Esophagus muscularis mucosa (tissue), 4 donors: ENCODE data around the gene ADCY5. TPM values are rescaled to one million over a fixed set of nuclear protein-coding genes. Genes with fewer than 3 reads are reported as not detected.

Experiments used
- DNase-seq: peaks from one replicate; pipeline ENCODE4 v3.0.0-alpha.2; 2017; ENCODE audit errors: extremely low spot score
- H3K27ac ChIP-seq, 4 donors: fragments of 200-600 bp; sonication (generic); replicated peaks in 1 of 4; 1 replicate in 3 of 4; 2 replicates in 1 of 4; pipeline ENCODE4 v1.5.1; 2016 to 2019; ENCODE audit warnings: mild to moderate bottlenecking in 1 of 4
- H3K27me3 ChIP-seq, 4 donors: fragments of 200-600 bp; sonication (generic); one replicate each; pipeline versions ENCODE4 v1.5.1 to v1.6.0; 2016 to 2019
- H3K36me3 ChIP-seq, 4 donors: fragments of 200-600 bp; sonication (generic); one replicate each; pipeline ENCODE4 v1.5.1; 2016 to 2019
- H3K4me1 ChIP-seq, 4 donors: fragments of 200-600 bp; sonication (generic); one replicate each; pipeline ENCODE4 v1.5.1; 2016 to 2019
- H3K4me3 ChIP-seq, 4 donors: fragments of 200-600 bp; sonication (generic); 1 replicate in 2 of 4; 2 replicates in 2 of 4; pipeline ENCODE4 v1.5.1; 2016 to 2019; ENCODE audit warnings: mild to moderate bottlenecking in 4 of 4, moderate library complexity in 1 of 4
- H3K9me3 ChIP-seq, 4 donors: fragments of 200-600 bp; sonication (generic); 1 replicate in 3 of 4; 2 replicates in 1 of 4; pipeline ENCODE4 v1.5.1; 2016 to 2019
- CTCF ChIP-seq, 3 experiments: fragments of 200-600 bp in 2 of 3; fragments of 450-650 bp in 1 of 3; sonication (generic) in 2 of 3; IDR thresholded peaks; one replicate each; pipeline ENCODE4 v1.5.1; 2017 to 2019; ENCODE audit warnings: antibody characterized with exemption in 3 of 3, mild to moderate bottlenecking in 2 of 3, moderate library complexity in 1 of 3
- EP300 ChIP-seq: sonication (generic); formaldehyde crosslinking; IDR thresholded peaks from one replicate; pipeline ENCODE4 v1.6.1; 2017; ENCODE audit warnings: antibody characterized with exemption
- POLR2A ChIP-seq: fragments of 450-650 bp; IDR thresholded peaks from one replicate; pipeline ENCODE4 v1.6.1; 2017; ENCODE audit warnings: antibody characterized with exemption, moderate library complexity, mild to moderate bottlenecking, low read depth
- POLR2AphosphoS5 ChIP-seq, 2 donors: sonication (generic); formaldehyde crosslinking; IDR thresholded peaks; one replicate each; pipeline ENCODE4 v1.6.1; 2017; ENCODE audit warnings: antibody characterized with exemption in 2 of 2
- WGBS: methylation state at CpG from one replicate; pipeline ENCODE4 v1.1.5; 2018; 5-methylcytosine and 5-hydroxymethylcytosine counted together
- intact Hi-C: fragments of 100-400 bp; cut with DNase I; formaldehyde crosslinking; loops from one replicate; pipeline ENCODE4 v1.15.1; 2023
- total RNA-seq, 4 donors: library from RNA; depleted of rRNA; stranded (reverse); fragments of >200 nt; gene quantifications; one replicate each; pipeline versions ENCODE4 v1.1.0 to v1.2.1, GENCODE V29; 2016

Gene ADCY5
- 100 to 1,000 TPM; 133 to 228 (median 189) TPM for total RNA-seq

DNA sequence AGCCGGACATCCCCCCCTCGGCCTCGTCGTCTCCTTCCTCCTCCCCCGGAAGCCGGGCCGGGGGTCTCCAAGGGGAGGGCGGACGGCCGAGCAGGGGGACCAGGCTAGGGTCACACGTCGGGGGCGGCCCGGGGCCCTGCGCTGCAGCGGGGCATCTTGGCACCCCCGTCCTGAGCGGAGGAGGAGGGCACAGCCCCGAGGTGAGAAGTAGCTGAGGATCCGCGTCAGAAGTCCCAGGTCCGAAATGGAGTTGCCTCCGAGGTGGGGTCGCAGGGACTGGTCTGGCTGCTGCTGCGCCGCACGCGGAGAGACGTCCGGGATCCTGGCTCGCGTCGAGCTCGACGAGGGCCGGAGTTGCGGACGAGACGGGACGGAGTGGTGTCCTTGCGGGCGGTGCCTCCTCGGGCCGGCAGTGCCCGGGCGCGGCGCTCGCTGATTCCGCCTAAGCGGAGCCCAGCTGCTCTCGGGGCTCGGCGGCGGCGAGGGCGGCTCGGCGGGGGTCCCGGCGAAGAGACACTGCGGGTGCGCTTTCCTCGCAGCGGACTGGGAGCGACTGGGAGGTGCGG is at the start of gene ADCY5:
Gene ADCY5, minus strand, starts transcription at position 555 of the 566 bp plus-strand sequence. Its CDS starts 545 bp downstream, at position 10.
- peaks cover 0 to 34% (median 3%) of the 10 kb centered on the region in 4 donors for H3K27me3 ChIP-seq
- no peak for DNase-seq
- peak within 1 kb of the TSS; percentile 93 to 97 (median 97) for H3K27ac ChIP-seq
- intact Hi-C loops, result loop anchor here (2.0 to 10.0 kb wide), 4 partner anchors 40 to 121 kb away; no protein-coding TSS in a partner anchor
- TF ChIP-seq POLR2AphosphoS5 (IDR thresholded peaks at IDR 0.05) (no peak), CTCF (IDR thresholded peaks at IDR 0.05) (no peak), POLR2A (no peak), EP300 (no peak)
- no peaks in the 10 kb centered on the region for H3K36me3 ChIP-seq
- WGBS, result 0% methylated on average over 1 of the region's 67 CpGs
- H3K4me3 ChIP-seq, result peak within 1 kb of the TSS; percentile 77 to 90 (median 86)
- no peaks in the 10 kb centered on the region for H3K9me3 ChIP-seq
- H3K4me1 ChIP-seq, result peaks cover 17 to 50% (median 46%) of the 10 kb centered on the region in 4 donors

DNA sequence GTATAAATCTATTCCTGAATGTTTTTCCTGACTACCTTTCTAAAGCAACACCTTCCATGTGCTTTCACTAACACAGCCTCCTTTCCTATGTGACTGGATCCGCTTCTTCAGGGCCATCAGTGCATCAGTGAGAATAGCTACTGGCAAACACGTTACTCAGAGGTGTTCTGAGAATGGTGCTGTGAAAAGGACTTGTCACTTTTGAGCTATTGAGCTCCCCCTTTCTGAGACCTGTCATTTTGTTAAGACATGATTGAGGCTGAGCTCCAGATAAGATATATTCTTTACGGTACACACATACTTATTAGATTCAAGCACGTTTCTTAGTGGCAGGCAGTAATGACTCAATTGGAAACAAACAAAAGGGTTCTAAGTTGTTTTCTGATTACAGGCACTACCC is 45.0 kb upstream of the ADCY5 start:
- WGBS, result 65% methylated on average over 4 of the region's 4 CpGs
- intact Hi-C loops, result no loop called here
- TF ChIP-seq POLR2AphosphoS5 (IDR thresholded peaks at IDR 0.05) (no peak), EP300 (no peak), POLR2A (no peak), CTCF (IDR thresholded peaks at IDR 0.05) (no peak)
- Histone ChIP-seq H3K36me3 (peaks cover 0 to 35% (median 10%) of the 10 kb centered on the region in 4 donors), H3K4me1 (peaks cover 11 to 42% (median 40%) of the 10 kb centered on the region in 4 donors), H3K27ac (no peak overlapping the region), H3K27me3 (no peaks in the 10 kb centered on the region), H3K9me3 (no peaks in the 10 kb centered on the region), H3K4me3 (no peak overlapping the region)
- no peak for DNase-seq

DNA sequence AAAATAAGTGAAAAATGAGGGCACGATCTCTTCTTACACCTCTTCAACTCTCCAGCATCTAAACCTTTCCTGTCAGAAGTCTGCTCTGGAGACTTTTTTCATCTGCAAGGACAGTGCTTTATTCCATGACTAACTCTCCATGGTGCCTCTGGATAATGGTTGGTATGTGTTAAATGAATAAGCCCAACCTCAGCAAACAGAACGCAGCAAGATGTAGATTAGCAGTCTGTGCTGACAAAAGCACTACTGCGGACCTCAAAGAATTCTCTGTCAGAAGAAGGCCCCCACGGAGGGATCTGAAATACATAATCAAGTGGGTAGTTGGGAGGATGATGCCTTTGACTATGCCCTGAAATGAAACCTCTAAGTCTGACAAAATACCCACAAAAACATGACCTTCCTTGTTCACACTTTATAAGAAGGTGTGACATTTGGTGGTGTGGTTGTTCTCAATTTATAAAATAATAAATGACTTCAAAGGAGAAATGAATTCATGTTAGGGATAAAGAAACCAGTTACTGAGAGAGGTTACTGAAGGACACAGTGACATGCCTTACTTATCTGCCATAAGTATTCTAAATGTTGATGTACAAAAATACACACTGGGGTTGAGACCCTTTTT is 43.2 kb upstream of the ADCY5 start:
- peaks cover 0 to 23% (median 10%) of the 10 kb centered on the region in 4 donors for H3K36me3 ChIP-seq
- H3K9me3 ChIP-seq, result no peaks in the 10 kb centered on the region
- H3K4me3 ChIP-seq, result no peak overlapping the region
- H3K4me1 ChIP-seq, result peaks cover 18 to 35% (median 34%) of the 10 kb centered on the region in 4 donors
- H3K27me3 ChIP-seq, result no peaks in the 10 kb centered on the region
- DNase-seq, result no peak
- intact Hi-C loops, result no loop called here
- no peak overlapping the region for H3K27ac ChIP-seq
- TF ChIP-seq POLR2AphosphoS5 (IDR thresholded peaks at IDR 0.05) (no peak), EP300 (no peak), POLR2A (no peak), CTCF (IDR thresholded peaks at IDR 0.05) (no peak)
- 76% methylated on average over 4 of the region's 4 CpGs for WGBS

DNA sequence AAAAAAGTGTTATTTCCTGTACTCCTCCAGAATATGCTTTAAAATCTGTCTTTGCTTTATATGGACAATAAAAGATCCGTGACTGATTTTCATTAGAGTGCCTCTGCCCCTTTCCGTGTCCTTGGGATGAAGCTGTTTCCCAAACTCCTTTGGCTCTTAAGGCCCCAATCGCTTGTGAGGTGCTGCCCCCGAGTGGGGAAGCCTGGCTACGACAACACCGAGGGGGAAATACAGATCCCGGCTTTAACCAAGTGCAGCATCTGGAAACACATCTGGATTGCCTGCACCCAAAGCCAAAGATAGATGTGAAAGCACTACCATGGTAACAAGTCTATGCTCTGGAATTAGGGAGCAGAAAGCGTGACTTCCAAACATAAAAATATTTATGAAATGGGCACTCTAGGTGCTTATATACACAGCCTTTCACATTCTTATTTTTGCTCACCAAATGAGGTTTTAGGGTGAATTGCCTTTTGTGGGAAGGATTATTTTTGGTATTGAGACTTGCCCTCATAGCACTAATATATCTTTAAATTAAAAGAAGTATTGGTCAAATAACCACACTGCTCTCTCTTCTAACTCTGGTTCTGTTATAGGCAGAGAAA is 40.6 kb upstream of the ADCY5 start:
- no peak overlapping the region for H3K4me3 ChIP-seq
- TF ChIP-seq POLR2A (no peak), EP300 (no peak), POLR2AphosphoS5 (IDR thresholded peaks at IDR 0.05) (peak; percentile 32 to 56), CTCF (IDR thresholded peaks at IDR 0.05) (peak; percentile 91 to 95 (median 91))
- H3K9me3 ChIP-seq, result no peaks in the 10 kb centered on the region
- intact Hi-C loops, result loop anchor here (2.0 kb wide), 2 partner anchors 41 to 161 kb away; partner anchors contain the start of gene ADCY5
- peaks cover 19 to 37% (median 29%) of the 10 kb centered on the region in 4 donors for H3K4me1 ChIP-seq
- H3K27me3 ChIP-seq, result no peaks in the 10 kb centered on the region
- 6% methylated on average over 8 of the region's 8 CpGs for WGBS
- H3K27ac ChIP-seq, result peak overlapping the region; percentile 60 to 74 (median 68)
- DNase-seq, result no peak
- peaks cover 0 to 13% (median 7%) of the 10 kb centered on the region in 4 donors for H3K36me3 ChIP-seq
